GM21619 (cell line): ENCODE data around the gene MOSPD3.
"Not testable (repeated sequence)": the region's sequence is repeated elsewhere in the genome, so short reads cannot be mapped to it uniquely, and the experiment has no call there.

Source experiments
- ATAC-seq: cut with Tn5 transposase; IDR thresholded peaks from one replicate; pipeline ENCODE4 v1.9.1; 2021; ENCODE audit not compliant: unreplicated experiment

The MOSPD3 gene

DNA sequence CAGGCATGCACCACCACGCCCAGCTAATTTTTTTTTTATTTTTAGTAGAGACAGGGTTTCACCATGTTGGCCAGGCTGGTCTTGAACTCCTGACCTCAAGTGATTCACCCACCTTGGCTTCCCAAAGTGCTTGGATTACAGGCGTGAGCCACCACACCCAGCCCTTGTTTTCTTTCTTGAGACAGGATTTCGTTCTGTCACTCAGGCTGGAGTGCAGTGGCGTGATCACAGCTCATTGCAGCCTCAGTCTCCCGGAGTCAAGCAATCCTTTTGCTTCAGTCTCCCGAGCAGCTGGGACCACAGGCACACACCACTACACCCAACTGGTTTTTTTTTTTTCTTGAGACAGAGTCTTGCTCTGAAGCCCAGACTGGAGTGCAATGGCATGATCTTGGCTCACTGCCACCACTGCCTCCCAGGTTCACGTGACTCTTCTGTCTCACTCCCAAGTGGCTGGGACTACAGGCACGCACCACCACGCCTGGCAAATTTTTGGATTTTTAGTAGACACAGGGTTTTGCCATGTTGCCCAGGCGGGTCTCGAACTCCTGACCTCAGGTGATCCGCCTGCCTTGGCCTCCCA is 49.9 kb downstream of the MOSPD3 start:
- not testable (repeated sequence) for ATAC-seq
